Neutrophil (primary cell): ENCODE measurements around the gene IL20.

ENCODE experiments used
- H3K27ac ChIP-seq: fragments of 200-600 bp; sonication (generic); 2 replicates; pipeline ENCODE4 v1.5.1; 2016; ENCODE audit warnings: mild to moderate bottlenecking, moderate library complexity
- H3K27me3 ChIP-seq: fragments of 200-600 bp; sonication (generic); 2 replicates; pipeline ENCODE4 v1.6.0; 2016; ENCODE audit warnings: mild to moderate bottlenecking
- H3K36me3 ChIP-seq: fragments of 200-600 bp; sonication (generic); 2 replicates; pipeline ENCODE4 v1.5.1; 2017
- H3K4me1 ChIP-seq, 2 experiments: fragments of 200-600 bp in 1 of 2; sonication (generic) in 1 of 2; 1 replicate in 1 of 2; 2 replicates in 1 of 2; pipeline versions ENCODE4 v1.5.1 to v1.6.1; 2013 to 2016; ENCODE audit warnings: low read depth in 1 of 2, low read length in 1 of 2, mild to moderate bottlenecking in 1 of 2, moderate library complexity in 1 of 2; ENCODE audit not compliant: control insufficient read depth in 1 of 2, insufficient read depth in 1 of 2
- H3K4me3 ChIP-seq, 2 experiments: fragments of 200-600 bp in 1 of 2; sonication (generic) in 1 of 2; 1 replicate in 1 of 2; 2 replicates in 1 of 2; pipeline ENCODE4 v1.5.1; 2013 to 2016; ENCODE audit warnings: low read depth in 1 of 2, low read length in 1 of 2, mild to moderate bottlenecking in 1 of 2, moderate library complexity in 1 of 2
- H3K9me3 ChIP-seq: fragments of 200-600 bp; sonication (generic); 2 replicates; pipeline ENCODE4 v1.5.1; 2016
- TF ChIP-seq, protein P1 (sequence below): fragments of 200-600 bp; sonication (generic); IDR thresholded peaks from 2 replicates; pipeline ENCODE4 v1.5.1; 2016; ENCODE audit warnings: antibody characterized with exemption

IL20 gene, protein sequence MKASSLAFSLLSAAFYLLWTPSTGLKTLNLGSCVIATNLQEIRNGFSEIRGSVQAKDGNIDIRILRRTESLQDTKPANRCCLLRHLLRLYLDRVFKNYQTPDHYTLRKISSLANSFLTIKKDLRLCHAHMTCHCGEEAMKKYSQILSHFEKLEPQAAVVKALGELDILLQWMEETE

DNA sequence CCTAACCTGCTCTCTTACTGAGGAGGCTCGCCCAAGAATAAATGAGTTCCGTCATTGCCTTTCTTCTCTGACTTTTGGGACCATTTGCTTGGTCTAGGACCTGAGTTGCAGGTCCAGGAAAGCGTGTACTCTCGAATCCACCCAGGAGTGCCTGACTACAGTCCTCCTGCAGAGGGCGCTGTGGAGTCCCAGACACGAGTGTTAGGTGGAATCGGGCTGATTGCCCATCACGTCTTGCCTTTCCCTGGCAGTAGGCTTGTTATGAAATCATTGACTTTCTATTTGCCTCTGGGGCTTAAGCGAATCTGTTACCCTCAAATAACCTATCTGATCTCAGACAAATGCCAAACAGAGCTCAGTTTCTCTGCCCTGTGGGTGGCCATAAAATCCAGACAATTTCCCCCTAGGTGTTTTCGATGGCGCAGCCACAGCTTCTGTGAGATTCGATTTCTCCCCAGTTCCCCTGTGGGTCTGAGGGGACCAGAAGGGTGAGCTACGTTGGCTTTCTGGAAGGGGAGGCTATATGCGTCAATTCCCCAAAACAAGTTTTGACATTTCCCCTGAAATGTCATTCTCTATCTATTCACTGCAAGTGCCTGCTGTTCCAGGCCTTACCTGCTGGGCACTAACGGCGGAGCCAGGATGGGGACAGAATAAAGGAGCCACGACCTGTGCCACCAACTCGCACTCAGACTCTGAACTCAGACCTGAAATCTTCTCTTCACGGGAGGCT, at the start of gene IL20:
Gene IL20 (plus strand): TSS at position 685 of the 733 bp plus-strand sequence. CDS start 230 bp downstream, outside the sequence.
- Histone ChIP-seq H3K27me3 (peaks cover 57% of the 10 kb centered on the region), H3K4me3 (no peak within 1 kb of the TSS), H3K36me3 (no peaks in the 10 kb centered on the region), H3K9me3 (no peaks in the 10 kb centered on the region), H3K4me1 (no peaks in the 10 kb centered on the region), H3K27ac (no peak within 1 kb of the TSS)
- TF ChIP-seq, protein P1, sequence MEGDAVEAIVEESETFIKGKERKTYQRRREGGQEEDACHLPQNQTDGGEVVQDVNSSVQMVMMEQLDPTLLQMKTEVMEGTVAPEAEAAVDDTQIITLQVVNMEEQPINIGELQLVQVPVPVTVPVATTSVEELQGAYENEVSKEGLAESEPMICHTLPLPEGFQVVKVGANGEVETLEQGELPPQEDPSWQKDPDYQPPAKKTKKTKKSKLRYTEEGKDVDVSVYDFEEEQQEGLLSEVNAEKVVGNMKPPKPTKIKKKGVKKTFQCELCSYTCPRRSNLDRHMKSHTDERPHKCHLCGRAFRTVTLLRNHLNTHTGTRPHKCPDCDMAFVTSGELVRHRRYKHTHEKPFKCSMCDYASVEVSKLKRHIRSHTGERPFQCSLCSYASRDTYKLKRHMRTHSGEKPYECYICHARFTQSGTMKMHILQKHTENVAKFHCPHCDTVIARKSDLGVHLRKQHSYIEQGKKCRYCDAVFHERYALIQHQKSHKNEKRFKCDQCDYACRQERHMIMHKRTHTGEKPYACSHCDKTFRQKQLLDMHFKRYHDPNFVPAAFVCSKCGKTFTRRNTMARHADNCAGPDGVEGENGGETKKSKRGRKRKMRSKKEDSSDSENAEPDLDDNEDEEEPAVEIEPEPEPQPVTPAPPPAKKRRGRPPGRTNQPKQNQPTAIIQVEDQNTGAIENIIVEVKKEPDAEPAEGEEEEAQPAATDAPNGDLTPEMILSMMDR: peak; percentile 75

DNA sequence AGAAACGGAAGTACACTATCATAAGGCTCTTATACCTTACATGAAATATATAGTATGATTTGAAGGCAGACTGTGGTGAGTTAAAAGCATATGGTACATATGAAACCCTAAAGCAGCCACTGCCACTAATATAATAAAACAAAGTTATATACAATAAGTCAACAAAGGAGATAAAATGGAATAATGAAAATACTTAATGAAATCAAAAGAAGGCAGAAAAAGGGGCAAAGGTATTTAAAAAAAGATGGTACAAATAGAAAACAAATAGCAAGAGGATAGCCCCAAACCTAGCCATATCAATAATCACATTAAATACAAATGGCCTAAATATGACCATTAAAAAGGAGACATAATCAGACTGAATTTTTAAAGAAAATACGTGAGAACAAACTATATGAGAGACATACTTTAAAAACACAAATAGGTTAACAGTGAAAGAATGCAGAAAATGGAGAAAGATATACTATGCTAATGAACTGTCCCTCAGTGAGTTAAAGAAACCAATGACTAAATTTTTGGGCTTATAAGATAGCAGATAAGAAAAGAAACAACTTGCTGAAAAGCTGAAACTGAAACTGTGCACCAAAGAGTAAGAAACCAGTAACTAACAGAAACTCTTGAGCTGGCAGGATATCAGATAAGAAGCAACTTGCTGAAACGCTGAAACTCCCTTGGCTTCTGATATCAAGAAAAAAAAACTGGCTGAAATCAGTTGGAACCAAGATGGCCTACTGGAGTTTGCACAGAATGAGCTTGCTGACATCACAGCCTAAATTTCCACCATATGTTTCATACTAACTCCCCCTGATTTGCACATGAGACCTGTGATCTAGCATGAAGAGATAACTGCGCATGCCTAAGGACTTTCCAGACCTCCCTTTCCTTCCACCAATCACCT, 48.8 kb upstream of the IL20 start:
- no peaks in the 10 kb centered on the region for H3K27me3 ChIP-seq
- no peaks in the 10 kb centered on the region for H3K36me3 ChIP-seq
- H3K9me3 ChIP-seq: no peaks in the 10 kb centered on the region
- H3K4me1 ChIP-seq: no peaks in the 10 kb centered on the region
- H3K4me3 ChIP-seq: no peak overlapping the region
- no peak overlapping the region for H3K27ac ChIP-seq
- TF ChIP-seq, protein P1: no peak

DNA sequence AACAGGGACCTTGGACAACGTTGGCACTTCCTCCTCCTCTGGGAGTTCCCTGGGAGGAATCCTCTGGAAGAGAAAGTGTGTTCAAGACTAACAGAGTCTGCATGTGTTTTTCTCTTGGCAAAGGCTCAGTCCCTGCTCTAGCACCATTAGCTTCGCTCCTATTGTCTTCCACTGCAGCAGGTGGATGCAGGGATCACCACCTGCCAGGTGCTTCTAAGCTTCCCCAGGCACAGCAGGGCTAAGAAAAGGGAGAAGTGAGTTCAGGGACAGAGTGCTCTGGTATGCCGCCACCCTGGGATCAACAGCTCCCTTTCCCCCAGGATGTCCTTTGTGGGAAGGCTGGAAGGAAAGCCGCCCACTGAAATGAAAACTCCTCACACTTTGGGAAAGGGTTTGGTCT, 43.9 kb upstream of the IL20 start:
- no peaks in the 10 kb centered on the region for H3K9me3 ChIP-seq
- no peaks in the 10 kb centered on the region for H3K36me3 ChIP-seq
- H3K27me3 ChIP-seq: no peaks in the 10 kb centered on the region
- H3K4me3 ChIP-seq: no peak overlapping the region
- peaks cover 0 to 4% of the 10 kb centered on the region in 2 experiments for H3K4me1 ChIP-seq
- no peak overlapping the region for H3K27ac ChIP-seq
- TF ChIP-seq, protein P1: no peak

DNA sequence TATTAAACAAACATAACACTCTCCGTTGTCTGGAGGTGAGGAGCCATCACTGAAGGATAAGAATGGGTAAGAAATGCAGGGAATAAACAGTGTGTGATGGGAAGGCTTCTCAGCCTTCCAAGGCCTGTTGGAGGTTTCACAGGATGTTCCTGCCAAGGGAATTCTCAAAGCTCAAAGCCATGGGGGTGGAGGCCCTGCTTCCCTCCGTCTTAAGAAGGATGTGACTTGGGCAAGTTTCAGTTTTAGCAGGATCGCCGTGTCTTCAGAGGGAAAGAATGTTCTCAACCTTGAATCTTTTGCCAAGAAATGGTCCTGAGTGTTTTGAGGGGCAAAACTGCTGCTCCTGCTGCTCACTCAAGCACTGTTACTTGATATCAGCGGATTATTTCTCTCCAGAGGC, 41.7 kb upstream of the IL20 start:
- TF ChIP-seq, protein P1: no peak
- no peaks in the 10 kb centered on the region for H3K9me3 ChIP-seq
- H3K4me1 ChIP-seq: peaks cover 0 to 4% of the 10 kb centered on the region in 2 experiments
- no peaks in the 10 kb centered on the region for H3K36me3 ChIP-seq
- no peak overlapping the region for H3K4me3 ChIP-seq
- no peaks in the 10 kb centered on the region for H3K27me3 ChIP-seq
- H3K27ac ChIP-seq: no peak overlapping the region

DNA sequence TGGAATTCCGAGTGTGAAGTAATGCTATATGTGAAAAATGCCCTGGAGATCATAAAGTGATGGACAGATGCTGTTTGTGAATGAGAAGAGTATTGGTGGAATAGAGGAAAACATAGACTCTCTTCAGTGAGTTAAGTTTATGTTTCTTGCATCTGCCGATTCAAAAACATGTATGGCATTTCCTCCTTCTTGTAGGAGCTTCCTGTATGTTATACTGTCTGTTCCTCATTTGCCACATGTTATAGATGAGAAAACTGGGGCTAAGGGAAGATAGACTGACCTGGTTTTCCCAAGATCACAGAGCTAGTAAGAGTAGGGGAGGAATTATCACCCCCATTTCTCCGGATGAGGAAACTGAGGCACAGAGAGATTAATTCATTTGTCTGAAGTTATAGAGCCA, 41.1 kb upstream of the IL20 start:
- Histone ChIP-seq H3K27me3 (no peaks in the 10 kb centered on the region), H3K4me1 (peaks cover 4 to 5% of the 10 kb centered on the region in 2 experiments), H3K9me3 (no peaks in the 10 kb centered on the region), H3K36me3 (no peaks in the 10 kb centered on the region), H3K27ac (no peak overlapping the region), H3K4me3 (no peak overlapping the region)
- TF ChIP-seq, protein P1: no peak
